Endometrial microvascular endothelial cells (primary cell): Measurements from ENCODE around the gene FMNL1. TPM values are rescaled to one million over a fixed set of nuclear protein-coding genes. Genes with fewer than 3 reads are reported as not detected.

Experiments used
- in situ Hi-C: cut with HindIII; loops from 2 replicates; pipeline ENCODE4 v1.10.0; 2017; ENCODE audit warnings: low sequenced_read_pairs, low pct_unique_long_range_greater_than_20kb; ENCODE audit errors: inconsistent ontology term
- total RNA-seq: library from RNA; depleted of rRNA; stranded (reverse); fragments of >200 nt; gene quantifications from one replicate; pipeline ENCODE4 v1.2.3, GENCODE V29; 2015; ENCODE audit errors: inconsistent ontology term

Gene FMNL1
- total RNA-seq, 1 donor from 2014 or later = under 0.01 TPM

DNA sequence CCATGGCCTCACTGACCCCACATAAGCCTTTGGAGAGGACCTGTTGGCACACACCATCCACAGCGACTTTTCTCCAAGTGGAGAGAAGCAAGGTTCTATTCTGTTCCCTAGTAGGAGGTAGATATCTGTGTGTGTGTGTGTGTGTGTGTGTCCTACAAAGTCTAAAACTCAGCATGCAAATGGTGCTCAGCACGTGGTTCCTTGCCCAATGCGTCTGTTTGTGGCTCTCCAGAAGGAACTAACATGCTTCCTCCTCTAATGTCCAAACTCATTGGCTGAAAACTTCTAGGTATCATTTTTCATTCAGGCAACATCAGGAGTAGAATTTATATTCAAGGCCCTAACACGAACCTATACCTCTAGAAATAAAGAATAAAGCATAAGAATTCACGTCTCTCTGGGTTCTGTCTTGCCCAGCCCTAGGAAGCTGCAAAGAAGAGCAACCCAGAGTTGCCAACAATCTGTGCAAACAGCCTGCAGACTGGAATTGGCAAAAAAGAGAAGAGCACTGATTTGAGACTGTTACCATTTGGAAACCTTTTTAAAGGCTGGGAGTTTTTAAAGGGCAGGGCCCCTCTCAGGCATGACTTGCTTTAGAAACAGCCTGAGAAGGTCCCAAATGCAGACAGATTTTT is 69.6 kb downstream of the FMNL1 start:
- in situ Hi-C loops = no loop called here

DNA sequence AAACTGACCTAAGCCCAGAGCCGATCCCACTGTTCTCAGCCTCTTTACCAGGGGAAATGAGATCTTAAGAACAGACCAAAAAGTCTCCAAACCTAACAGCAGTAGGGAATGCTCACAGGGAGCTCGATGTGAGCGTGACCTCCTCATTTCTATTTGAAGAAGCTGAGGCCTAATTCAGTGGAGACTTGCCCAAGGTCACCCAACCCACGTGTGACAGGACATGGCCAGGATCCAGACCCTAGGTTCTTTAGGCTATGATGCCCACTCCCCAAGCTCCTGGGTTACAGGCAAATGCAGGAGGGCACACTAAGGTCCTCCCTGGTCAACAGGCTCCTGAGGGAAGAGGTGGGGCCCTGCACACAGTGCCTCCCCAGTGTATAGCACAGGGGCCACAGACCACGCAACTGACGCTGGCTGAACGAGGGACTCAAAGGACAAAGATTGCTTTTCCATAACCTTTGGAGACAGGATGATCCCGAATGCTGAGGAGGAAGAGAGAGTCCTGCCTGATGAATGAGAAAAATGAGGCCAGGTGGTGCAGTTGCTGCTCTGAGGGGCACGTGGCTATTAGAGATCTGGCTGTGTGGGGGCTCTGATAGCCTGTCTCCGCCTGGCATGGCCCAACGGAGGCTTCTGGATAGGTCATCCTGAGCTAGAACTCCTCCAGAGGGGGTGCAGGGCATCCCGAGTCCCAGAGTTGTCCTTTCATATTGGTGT is 71.2 kb downstream of the FMNL1 start:
- in situ Hi-C loops = no loop called here

- in situ Hi-C loops = no loop called here
Observed at GRCh38 chr17:45293413-45294211, 71.9 kb downstream of the FMNL1 start.

GRCh38 chr17:45294506-45294905 is 72.8 kb downstream of the FMNL1 start:
- in situ Hi-C loops = no loop called here

DNA sequence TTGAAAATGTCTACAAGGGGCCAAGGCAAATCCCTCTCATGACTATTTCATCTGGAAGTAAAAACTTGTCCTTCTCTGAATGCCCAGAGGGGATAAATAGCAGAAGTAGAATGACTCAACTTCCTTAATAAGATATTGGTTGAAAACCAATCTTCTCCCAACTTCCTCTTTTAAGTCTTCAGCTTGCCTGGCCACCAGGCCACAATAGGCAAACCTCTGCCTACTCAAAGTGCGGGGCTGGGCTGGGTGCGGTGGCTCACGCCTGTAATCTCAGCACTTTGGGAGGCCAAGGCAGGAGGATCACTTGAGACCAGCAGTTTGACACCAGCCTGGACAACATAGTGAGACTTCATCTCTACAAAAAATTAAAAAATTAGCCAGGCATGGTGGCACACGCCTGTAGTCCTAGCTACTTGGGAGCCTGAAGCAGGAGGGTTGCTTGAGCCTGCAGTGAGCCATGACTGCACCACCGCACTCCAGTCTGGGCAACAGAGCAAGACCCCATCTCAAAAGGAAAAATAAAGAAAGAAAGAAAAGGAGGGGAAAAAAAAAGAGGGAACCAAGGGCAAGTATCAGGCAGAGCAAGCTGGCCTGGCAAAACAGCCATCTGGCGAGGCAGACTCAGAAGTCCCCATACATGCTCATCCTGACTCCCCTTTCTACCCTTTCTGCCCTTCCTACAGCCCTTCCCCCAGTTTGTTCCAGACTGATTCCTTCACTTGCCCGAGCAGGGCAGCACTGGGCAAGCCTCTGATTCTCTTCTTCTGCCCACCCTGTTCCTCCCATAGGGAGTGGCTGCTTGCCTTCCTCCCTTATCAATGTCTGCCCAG is 74.5 kb downstream of the FMNL1 start:
- in situ Hi-C loops = no loop called here

DNA sequence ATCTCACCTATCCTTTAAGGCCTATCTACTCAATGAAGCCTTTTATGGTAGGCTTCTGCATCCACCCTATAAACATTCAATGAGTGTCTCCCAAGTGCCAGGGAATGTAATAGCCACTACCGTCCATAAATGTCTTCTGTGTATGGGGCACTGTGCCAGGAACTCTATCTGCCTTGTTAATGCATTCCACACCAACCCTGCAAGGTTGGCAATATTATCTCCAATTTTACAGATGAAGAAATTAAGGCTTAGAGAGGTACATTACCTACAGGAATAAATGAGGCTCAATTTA is 75.1 kb downstream of the FMNL1 start:
- in situ Hi-C loops = no loop called here

Other genes starting within 250 kb of the FMNL1 start
- 40.8 TPM for gene DCAKD, start 170.3 kb upstream of the FMNL1 start, total RNA-seq
- 95.8 TPM for gene NMT1, start 160.6 kb upstream of the FMNL1 start, total RNA-seq
- 16.2 TPM for gene PLCD3, start 89.4 kb upstream of the FMNL1 start, total RNA-seq
- gene ACBD4, start 86.2 kb upstream of the FMNL1 start, total RNA-seq = 17.4 TPM
- 15.4 TPM for gene HEXIM1, start 73.4 kb upstream of the FMNL1 start, total RNA-seq
- gene HEXIM2, start 60.0 kb upstream of the FMNL1 start, total RNA-seq = 5.1 TPM
- not detected for gene SPATA32, start 40.2 kb downstream of the FMNL1 start, total RNA-seq
- 5.8 TPM for gene MAP3K14, start 95.1 kb downstream of the FMNL1 start, total RNA-seq
- gene ARHGAP27, start 211.0 kb downstream of the FMNL1 start, total RNA-seq = 19.0 TPM